Prostate gland (tissue), 2 donors: Measurements from ENCODE around the gene LCE4A. TPM values are rescaled to one million over a fixed set of nuclear protein-coding genes. Genes with fewer than 3 reads are reported as not detected.

Experiments
- DNase-seq: peaks from one replicate; pipeline ENCODE4 v3.0.0-alpha.2; 2019; ENCODE audit warnings: low spot score
- H3K27ac ChIP-seq, 2 donors: fragments of 200-600 bp; sonication (generic); 2 replicates each; pipeline ENCODE4 v1.5.1; 2017 to 2019
- H3K27me3 ChIP-seq: fragments of 200-600 bp; sonication (generic); replicated peaks from 2 replicates; pipeline ENCODE4 v1.5.1; 2019; ENCODE audit not compliant: insufficient read depth
- H3K36me3 ChIP-seq, 2 donors: fragments of 200-600 bp; sonication (generic); 1 replicate in 1 of 2; 2 replicates in 1 of 2; pipeline versions ENCODE4 v1.5.1 to v1.8.1; 2017 to 2019
- H3K4me1 ChIP-seq: fragments of 200-600 bp; sonication (generic); replicated peaks from 2 replicates; pipeline ENCODE4 v1.5.1; 2019
- H3K4me3 ChIP-seq, 2 donors: fragments of 200-600 bp; sonication (generic); 2 replicates each; pipeline ENCODE4 v1.5.1; 2017 to 2019
- H3K9me3 ChIP-seq: fragments of 200-600 bp; sonication (generic); 2 replicates; pipeline ENCODE4 v1.5.1; 2017
- POLR2A ChIP-seq: fragments of 450-650 bp; IDR thresholded peaks from one replicate; pipeline ENCODE4 v1.6.1; 2016; ENCODE audit warnings: antibody characterized with exemption, mild to moderate bottlenecking
- POLR2AphosphoS5 ChIP-seq: sonication (generic); formaldehyde crosslinking; IDR thresholded peaks from one replicate; pipeline ENCODE4 v1.6.1; 2017; ENCODE audit warnings: antibody characterized with exemption
- WGBS: methylation state at CpG from one replicate; pipeline ENCODE4 v1.1.5; 2018; 5-methylcytosine and 5-hydroxymethylcytosine counted together
- intact Hi-C: fragments of 100-400 bp; cut with DNase I; formaldehyde crosslinking; loops from one replicate; pipeline ENCODE4 v1.14.2; 2022
- total RNA-seq, 2 donors: library from RNA; depleted of rRNA; stranded (reverse); fragments of >200 nt; gene quantifications; one replicate each; pipeline ENCODE4 v1.1.0, GENCODE V29; 2016
- TF ChIP-seq, protein P1 (sequence below), 4 experiments: fragments of 200-600 bp in 2 of 4; fragments of 450-650 bp in 2 of 4; sonication (generic) in 2 of 4; IDR thresholded peaks; 1 replicate in 3 of 4; 2 replicates in 1 of 4; pipeline ENCODE4 v1.5.1; 2016 to 2019; ENCODE audit warnings: antibody characterized with exemption in 4 of 4, mild to moderate bottlenecking in 2 of 4, moderate library complexity in 2 of 4

Gene LCE4A
- total RNA-seq, 2 donors from 2014 or later: not detected

- TF ChIP-seq POLR2A: no peak
- WGBS: 61% methylated on average over 4 of the region's 4 CpGs
- Histone ChIP-seq H3K27ac (no peak within 1 kb of the TSS), H3K27me3 (no peaks in the 10 kb centered on the region), H3K9me3 (no peaks in the 10 kb centered on the region), H3K4me3 (no peak within 1 kb of the TSS), H3K4me1 (no peaks in the 10 kb centered on the region), H3K36me3 (no peaks in the 10 kb centered on the region)
- no peak for DNase-seq
- intact Hi-C loops: no loop called here
Measured at GRCh38 chr1:152697701-152698600, 10.0 kb upstream of the LCE4A start, which contains the start of gene LCE2A. Gene LCE2A (plus strand): TSS chr1:152698345. CDS start chr1:152698902, 557 bp downstream.

DNA sequence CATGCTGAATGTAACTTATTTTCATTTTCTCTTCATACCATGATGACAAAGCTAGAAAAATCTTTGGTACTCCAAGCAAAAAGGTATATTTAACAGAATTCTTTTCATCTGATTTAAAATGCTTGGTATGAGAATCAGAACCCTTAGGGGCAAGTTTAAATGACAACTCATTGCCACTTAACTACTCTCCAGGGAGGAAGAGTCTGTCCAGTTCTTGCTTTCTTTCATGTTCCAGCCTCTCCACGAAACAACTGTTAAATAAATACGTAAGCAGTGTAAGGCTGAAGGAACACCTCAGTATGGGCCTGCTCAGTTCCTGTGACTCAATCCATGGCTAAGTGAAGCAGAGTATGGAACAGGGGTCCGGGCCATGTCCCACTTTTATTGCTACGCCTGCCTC is 8.2 kb upstream of the LCE4A start:
- TF ChIP-seq POLR2AphosphoS5 (no peak), POLR2A (no peak)
- TF ChIP-seq, protein P1, sequence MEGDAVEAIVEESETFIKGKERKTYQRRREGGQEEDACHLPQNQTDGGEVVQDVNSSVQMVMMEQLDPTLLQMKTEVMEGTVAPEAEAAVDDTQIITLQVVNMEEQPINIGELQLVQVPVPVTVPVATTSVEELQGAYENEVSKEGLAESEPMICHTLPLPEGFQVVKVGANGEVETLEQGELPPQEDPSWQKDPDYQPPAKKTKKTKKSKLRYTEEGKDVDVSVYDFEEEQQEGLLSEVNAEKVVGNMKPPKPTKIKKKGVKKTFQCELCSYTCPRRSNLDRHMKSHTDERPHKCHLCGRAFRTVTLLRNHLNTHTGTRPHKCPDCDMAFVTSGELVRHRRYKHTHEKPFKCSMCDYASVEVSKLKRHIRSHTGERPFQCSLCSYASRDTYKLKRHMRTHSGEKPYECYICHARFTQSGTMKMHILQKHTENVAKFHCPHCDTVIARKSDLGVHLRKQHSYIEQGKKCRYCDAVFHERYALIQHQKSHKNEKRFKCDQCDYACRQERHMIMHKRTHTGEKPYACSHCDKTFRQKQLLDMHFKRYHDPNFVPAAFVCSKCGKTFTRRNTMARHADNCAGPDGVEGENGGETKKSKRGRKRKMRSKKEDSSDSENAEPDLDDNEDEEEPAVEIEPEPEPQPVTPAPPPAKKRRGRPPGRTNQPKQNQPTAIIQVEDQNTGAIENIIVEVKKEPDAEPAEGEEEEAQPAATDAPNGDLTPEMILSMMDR (IDR thresholded peaks at IDR 0.05): no peak
- Histone ChIP-seq H3K9me3 (no peaks in the 10 kb centered on the region), H3K36me3 (no peaks in the 10 kb centered on the region), H3K27me3 (no peaks in the 10 kb centered on the region), H3K4me1 (no peaks in the 10 kb centered on the region), H3K27ac (no peak overlapping the region), H3K4me3 (no peak overlapping the region)
- no peak for DNase-seq
- 71% methylated on average over 4 of the region's 4 CpGs for WGBS
- intact Hi-C loops: no loop called here

GRCh38 chr1:152718238-152718637 is 10.3 kb downstream of the LCE4A start:
- DNase-seq: no peak
- TF ChIP-seq, protein P1 (IDR thresholded peaks at IDR 0.05): no peak
- TF ChIP-seq POLR2A (no peak), POLR2AphosphoS5 (no peak)
- Histone ChIP-seq H3K4me3 (no peak overlapping the region), H3K36me3 (no peaks in the 10 kb centered on the region), H3K27ac (no peak overlapping the region), H3K27me3 (no peaks in the 10 kb centered on the region), H3K4me1 (no peaks in the 10 kb centered on the region), H3K9me3 (no peaks in the 10 kb centered on the region)
- intact Hi-C loops: no loop called here

GRCh38 chr1:152725261-152725660 is 17.3 kb downstream of the LCE4A start:
- no peaks in the 10 kb centered on the region for H3K27me3 ChIP-seq
- TF ChIP-seq POLR2AphosphoS5: no peak
- TF ChIP-seq POLR2A: no peak
- TF ChIP-seq, protein P1 (IDR thresholded peaks at IDR 0.05): no peak
- H3K4me3 ChIP-seq: no peak overlapping the region
- no peak for DNase-seq
- intact Hi-C loops: no loop called here
- no peaks in the 10 kb centered on the region for H3K4me1 ChIP-seq
- no peaks in the 10 kb centered on the region for H3K36me3 ChIP-seq
- no peak overlapping the region for H3K27ac ChIP-seq
- H3K9me3 ChIP-seq: no peaks in the 10 kb centered on the region

DNA sequence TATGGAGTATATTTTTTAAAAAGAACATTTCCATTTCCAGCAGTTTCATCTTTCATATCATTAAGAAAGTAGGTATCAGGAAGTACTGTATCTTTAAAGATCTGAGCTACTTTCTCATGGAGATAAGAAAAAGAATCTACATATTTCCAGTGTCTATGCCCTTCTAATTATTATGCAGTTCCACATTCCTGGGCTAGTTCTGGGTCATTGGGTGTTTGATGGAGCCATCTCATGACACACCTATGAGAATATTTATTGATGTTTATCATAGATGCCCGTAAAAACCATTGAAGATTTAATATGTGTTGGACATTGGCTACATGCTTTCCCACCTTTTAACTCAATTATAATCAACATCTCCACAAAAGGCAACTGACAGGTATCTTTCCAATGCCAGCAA is 21.0 kb downstream of the LCE4A start:
- 32% methylated on average over 1 of the region's 1 CpG for WGBS
- Histone ChIP-seq H3K27ac (no peak overlapping the region), H3K4me3 (no peak overlapping the region), H3K27me3 (no peaks in the 10 kb centered on the region), H3K4me1 (no peaks in the 10 kb centered on the region), H3K36me3 (no peaks in the 10 kb centered on the region), H3K9me3 (no peaks in the 10 kb centered on the region)
- no peak for DNase-seq
- TF ChIP-seq POLR2A (no peak), POLR2AphosphoS5 (no peak)
- TF ChIP-seq, protein P1 (IDR thresholded peaks at IDR 0.05): no peak
- intact Hi-C loops: no loop called here
